ENCODE data around the gene UFC1.

Gene UFC1

DNA sequence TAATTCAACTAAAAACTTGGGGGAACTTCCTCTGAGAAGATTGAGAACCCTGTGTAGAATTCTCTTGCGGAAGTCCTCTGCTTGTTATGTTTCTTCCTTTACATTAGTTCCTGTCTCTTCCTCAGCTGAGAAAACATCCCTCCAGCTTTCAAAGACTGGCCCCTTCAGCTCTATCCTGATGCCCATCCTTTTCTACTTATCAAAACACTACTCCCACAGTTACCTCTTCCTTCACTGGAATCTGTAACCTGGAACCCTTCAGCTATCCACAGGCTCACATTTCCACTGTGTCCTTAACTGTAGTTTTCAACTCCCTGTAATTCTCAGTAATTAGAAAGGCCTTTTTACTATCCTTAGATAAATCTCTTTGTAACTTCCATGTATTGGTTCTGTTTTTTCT lies 15.3 kb upstream of the UFC1 start:
- H3K9ac ChIP-seq: no peak overlapping the region
- no peak overlapping the region for H3K4me3 ChIP-seq (IDR thresholded peaks at IDR 0.05; ENCODE audit: insufficient read depth, low read depth, low read length)

GRCh38 chr1:161139766-161140165 lies 14.0 kb upstream of the UFC1 start:
- Histone ChIP-seq H3K4me2 (no peak overlapping the region), H3K36me3 (ENCODE audit: insufficient read depth) (no peaks in the 10 kb centered on the region), H4K20me1 (ENCODE audit: insufficient read depth) (no peaks in the 10 kb centered on the region), H3K4me1 (ENCODE audit: low read depth, poor library complexity, severe bottlenecking) (peaks cover 4% of the 10 kb centered on the region), H3K79me2 (ENCODE audit: insufficient read depth, low read depth) (peaks cover 6% of the 10 kb centered on the region), H3K27me3 (ENCODE audit: insufficient read depth, low read depth) (no peaks in the 10 kb centered on the region), H3K27ac (no peak overlapping the region), H2AFZ (ENCODE audit: low read depth) (no peak overlapping the region), H3K4me3 (IDR thresholded peaks at IDR 0.05; ENCODE audit: insufficient read depth, low read depth, low read length) (no peak overlapping the region), H3K9ac (no peak overlapping the region)
- TF ChIP-seq, protein P1, sequence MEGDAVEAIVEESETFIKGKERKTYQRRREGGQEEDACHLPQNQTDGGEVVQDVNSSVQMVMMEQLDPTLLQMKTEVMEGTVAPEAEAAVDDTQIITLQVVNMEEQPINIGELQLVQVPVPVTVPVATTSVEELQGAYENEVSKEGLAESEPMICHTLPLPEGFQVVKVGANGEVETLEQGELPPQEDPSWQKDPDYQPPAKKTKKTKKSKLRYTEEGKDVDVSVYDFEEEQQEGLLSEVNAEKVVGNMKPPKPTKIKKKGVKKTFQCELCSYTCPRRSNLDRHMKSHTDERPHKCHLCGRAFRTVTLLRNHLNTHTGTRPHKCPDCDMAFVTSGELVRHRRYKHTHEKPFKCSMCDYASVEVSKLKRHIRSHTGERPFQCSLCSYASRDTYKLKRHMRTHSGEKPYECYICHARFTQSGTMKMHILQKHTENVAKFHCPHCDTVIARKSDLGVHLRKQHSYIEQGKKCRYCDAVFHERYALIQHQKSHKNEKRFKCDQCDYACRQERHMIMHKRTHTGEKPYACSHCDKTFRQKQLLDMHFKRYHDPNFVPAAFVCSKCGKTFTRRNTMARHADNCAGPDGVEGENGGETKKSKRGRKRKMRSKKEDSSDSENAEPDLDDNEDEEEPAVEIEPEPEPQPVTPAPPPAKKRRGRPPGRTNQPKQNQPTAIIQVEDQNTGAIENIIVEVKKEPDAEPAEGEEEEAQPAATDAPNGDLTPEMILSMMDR (conservative IDR thresholded peaks at IDR 0.05; ENCODE audit: low read depth, low read length): peak; percentile 85

More for the DNA sequence above, 15.3 kb upstream of the UFC1 start:
- H3K4me1 ChIP-seq (ENCODE audit: low read depth, poor library complexity, severe bottlenecking): peaks cover 16% of the 10 kb centered on the region
- H4K20me1 ChIP-seq (ENCODE audit: insufficient read depth): no peaks in the 10 kb centered on the region
- H3K36me3 ChIP-seq (ENCODE audit: insufficient read depth): no peaks in the 10 kb centered on the region
- TF ChIP-seq, protein P1 (conservative IDR thresholded peaks at IDR 0.05; ENCODE audit: low read depth, low read length): no peak
- H3K27ac ChIP-seq: no peak overlapping the region
- H2AFZ ChIP-seq (ENCODE audit: low read depth): no peak overlapping the region
- H3K4me2 ChIP-seq: no peak overlapping the region
- H3K79me2 ChIP-seq (ENCODE audit: insufficient read depth, low read depth): peaks cover 20% of the 10 kb centered on the region
- no peaks in the 10 kb centered on the region for H3K27me3 ChIP-seq (ENCODE audit: insufficient read depth, low read depth)

- Histone ChIP-seq H3K4me1 (ENCODE audit: low read depth, poor library complexity, severe bottlenecking) (no peaks in the 10 kb centered on the region), H3K9ac (no peak overlapping the region)
Observed at GRCh38 chr1:161140755-161141400, 12.9 kb upstream of the UFC1 start.

DNA sequence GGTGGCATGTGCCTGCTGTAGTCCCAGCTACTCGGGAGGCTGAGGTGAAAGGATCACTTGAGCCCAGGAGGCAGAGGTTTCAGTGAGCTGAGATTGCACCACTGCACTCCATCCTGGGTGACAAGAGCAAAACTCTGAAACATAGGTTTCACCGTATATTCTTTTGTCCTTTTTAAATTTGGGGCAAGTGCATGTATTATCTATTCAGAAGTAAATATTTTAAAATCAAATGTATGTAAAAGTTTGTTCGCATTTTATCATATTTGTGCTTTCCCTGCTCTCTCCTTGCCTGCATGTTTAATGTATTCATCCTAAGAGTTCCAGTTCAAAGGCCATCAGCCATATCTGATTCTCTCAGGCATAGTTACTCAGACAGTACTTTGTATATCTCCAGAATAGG lies 7.9 kb upstream of the UFC1 start:
- Histone ChIP-seq H3K9ac (no peak overlapping the region), H4K20me1 (ENCODE audit: insufficient read depth) (no peaks in the 10 kb centered on the region), H3K27me3 (ENCODE audit: insufficient read depth, low read depth) (no peaks in the 10 kb centered on the region), H3K36me3 (ENCODE audit: insufficient read depth) (no peaks in the 10 kb centered on the region), H3K4me2 (no peak overlapping the region), H3K4me1 (ENCODE audit: low read depth, poor library complexity, severe bottlenecking) (no peaks in the 10 kb centered on the region), H3K79me2 (ENCODE audit: insufficient read depth, low read depth) (no peaks in the 10 kb centered on the region), H3K27ac (no peak overlapping the region), H2AFZ (ENCODE audit: low read depth) (no peak overlapping the region), H3K4me3 (IDR thresholded peaks at IDR 0.05; ENCODE audit: insufficient read depth, low read depth, low read length) (no peak overlapping the region)
- TF ChIP-seq, protein P1 (conservative IDR thresholded peaks at IDR 0.05; ENCODE audit: low read depth, low read length): no peak

More at GRCh38 chr1:161140755-161141400, 12.9 kb upstream of the UFC1 start:
- Histone ChIP-seq H3K27me3 (ENCODE audit: insufficient read depth, low read depth) (no peaks in the 10 kb centered on the region), H3K4me2 (no peak overlapping the region), H2AFZ (ENCODE audit: low read depth) (no peak overlapping the region), H3K4me3 (IDR thresholded peaks at IDR 0.05; ENCODE audit: insufficient read depth, low read depth, low read length) (no peak overlapping the region), H3K79me2 (ENCODE audit: insufficient read depth, low read depth) (no peaks in the 10 kb centered on the region), H3K36me3 (ENCODE audit: insufficient read depth) (no peaks in the 10 kb centered on the region), H4K20me1 (ENCODE audit: insufficient read depth) (no peaks in the 10 kb centered on the region), H3K27ac (no peak overlapping the region)
- TF ChIP-seq, protein P1 (conservative IDR thresholded peaks at IDR 0.05; ENCODE audit: low read depth, low read length): no peak

Measured in KMS-11 (cell line).